ENCODE results near the gene CRHR1.
"Not testable (repeated sequence)": the region's sequence is repeated elsewhere in the genome, so short reads cannot be mapped to it uniquely, and the experiment has no call there.

CRHR1 gene

GRCh38 chr17:45846223-45846622 lies 62.1 kb downstream of the CRHR1 start:
- DNase-seq (ENCODE audit: low read depth) = no peak

GRCh38 chr17:45846646-45847045 lies 62.5 kb downstream of the CRHR1 start:
- no peak for DNase-seq (ENCODE audit: low read depth)

- no peak for DNase-seq (ENCODE audit: low read depth)
Measured at GRCh38 chr17:45847101-45847500, 63.0 kb downstream of the CRHR1 start.

GRCh38 chr17:45847747-45848146 lies 63.6 kb downstream of the CRHR1 start:
- no peak for DNase-seq (ENCODE audit: low read depth)

- DNase-seq (ENCODE audit: low read depth) = no peak
Measured at GRCh38 chr17:45848405-45848804, 64.3 kb downstream of the CRHR1 start.

GRCh38 chr17:45848868-45849535 lies 64.9 kb downstream of the CRHR1 start:
- no peak for DNase-seq (ENCODE audit: low read depth)

GRCh38 chr17:45849536-45849990 lies 65.4 kb downstream of the CRHR1 start:
- DNase-seq (ENCODE audit: low read depth) = no peak

- no peak for DNase-seq (ENCODE audit: low read depth)
Measured at GRCh38 chr17:45850011-45850410, 65.9 kb downstream of the CRHR1 start.

GRCh38 chr17:45850468-45850867 lies 66.3 kb downstream of the CRHR1 start:
- DNase-seq (ENCODE audit: low read depth) = no peak

GRCh38 chr17:45851022-45851421 lies 66.9 kb downstream of the CRHR1 start:
- no peak for DNase-seq (ENCODE audit: low read depth)

- DNase-seq (ENCODE audit: low read depth) = no peak
Measured at GRCh38 chr17:45851464-45851863, 67.3 kb downstream of the CRHR1 start.

- DNase-seq (ENCODE audit: low read depth) = no peak
Measured at GRCh38 chr17:45851873-45852272, 67.8 kb downstream of the CRHR1 start.

- peak; percentile 15 for DNase-seq (ENCODE audit: low read depth)
Measured at GRCh38 chr17:45852535-45853297, 68.6 kb downstream of the CRHR1 start.

GRCh38 chr17:45854209-45854608 lies 70.1 kb downstream of the CRHR1 start:
- no peak for DNase-seq (ENCODE audit: low read depth)

GRCh38 chr17:45855691-45856336 lies 71.7 kb downstream of the CRHR1 start:
- DNase-seq (ENCODE audit: low read depth) = no peak

GRCh38 chr17:45857977-45858708 lies 74.0 kb downstream of the CRHR1 start:
- DNase-seq (ENCODE audit: low read depth) = no peak

GRCh38 chr17:45861165-45861564 lies 77.0 kb downstream of the CRHR1 start:
- no peak for DNase-seq (ENCODE audit: low read depth)

- DNase-seq (ENCODE audit: low read depth) = not testable (repeated sequence)
Measured at GRCh38 chr17:45862127-45862526, 78.0 kb downstream of the CRHR1 start.

GRCh38 chr17:45863857-45864654 lies 79.9 kb downstream of the CRHR1 start:
- no peak for DNase-seq (ENCODE audit: low read depth)

- no peak for DNase-seq (ENCODE audit: low read depth)
Measured at GRCh38 chr17:45867171-45867570, 83.1 kb downstream of the CRHR1 start.

- DNase-seq (ENCODE audit: low read depth) = no peak
Measured at GRCh38 chr17:45867702-45868101, 83.6 kb downstream of the CRHR1 start.

GRCh38 chr17:45868276-45868675 lies 84.2 kb downstream of the CRHR1 start:
- DNase-seq (ENCODE audit: low read depth) = no peak

All from stimulated activated CD8-positive, alpha-beta memory T cell treated with anti-CD3 and anti-CD28 coated beads, Interleukin-12 subunit alpha, Interleukin-12 subunit beta, amount 100 ng/mL, for 4 hours (primary cell).